HG02642 (cell line): ENCODE data around the gene DLGAP4.

ENCODE experiments used
- ATAC-seq: cut with Tn5 transposase; IDR thresholded peaks from one replicate; pipeline ENCODE4 v1.9.1; 2021; ENCODE audit warnings: mild to moderate bottlenecking; ENCODE audit not compliant: unreplicated experiment, poor library complexity

DLGAP4 gene

DNA sequence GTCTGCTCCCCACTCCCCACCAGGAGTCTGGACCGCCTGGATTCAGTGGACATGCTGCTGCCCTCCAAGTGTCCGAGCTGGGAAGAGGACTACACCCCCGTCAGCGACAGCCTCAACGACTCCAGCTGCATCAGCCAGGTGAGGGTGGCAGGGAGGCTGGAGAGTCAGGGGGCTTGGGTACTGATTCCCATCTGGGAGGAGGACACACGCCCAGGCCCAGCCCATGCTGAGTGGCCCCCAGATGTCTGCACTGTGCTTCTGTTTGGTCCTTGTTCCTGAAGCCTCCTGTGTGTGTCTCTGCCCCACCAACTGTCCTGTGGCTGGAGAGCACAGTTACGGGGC, 133.6 kb downstream of the DLGAP4 start:
- no peak for ATAC-seq

GRCh38 chr20:36440370-36441026, 134.4 kb downstream of the DLGAP4 start:
- ATAC-seq: no peak

DNA sequence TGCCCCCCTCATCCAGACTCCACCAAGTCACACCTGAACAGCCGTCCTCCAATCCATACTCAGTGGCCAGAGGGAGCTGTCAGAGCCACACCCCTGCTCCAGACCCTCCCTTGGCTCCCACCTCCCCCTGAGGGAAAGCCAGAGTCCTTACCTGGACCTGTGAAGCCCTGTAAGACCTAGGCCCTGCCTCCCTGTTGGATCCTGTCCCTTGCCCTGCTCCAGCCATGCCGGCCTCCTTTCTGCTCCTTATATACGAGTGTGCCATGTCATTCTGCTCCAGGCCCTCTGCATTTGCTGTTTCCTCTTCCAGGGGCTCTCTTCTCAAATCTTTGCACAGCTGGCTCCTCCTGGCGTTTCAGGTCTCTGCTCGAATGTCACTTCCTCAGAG, 134.9 kb downstream of the DLGAP4 start:
- no peak for ATAC-seq

- ATAC-seq: no peak
Observed at GRCh38 chr20:36441416-36441815, 135.3 kb downstream of the DLGAP4 start.

- ATAC-seq: no peak
Observed at GRCh38 chr20:36445847-36446246, 139.7 kb downstream of the DLGAP4 start.

GRCh38 chr20:36446557-36446956, 140.4 kb downstream of the DLGAP4 start:
- no peak for ATAC-seq

GRCh38 chr20:36447101-36447500, 141.0 kb downstream of the DLGAP4 start:
- ATAC-seq: no peak

GRCh38 chr20:36449663-36450062, 143.5 kb downstream of the DLGAP4 start:
- no peak for ATAC-seq

DNA sequence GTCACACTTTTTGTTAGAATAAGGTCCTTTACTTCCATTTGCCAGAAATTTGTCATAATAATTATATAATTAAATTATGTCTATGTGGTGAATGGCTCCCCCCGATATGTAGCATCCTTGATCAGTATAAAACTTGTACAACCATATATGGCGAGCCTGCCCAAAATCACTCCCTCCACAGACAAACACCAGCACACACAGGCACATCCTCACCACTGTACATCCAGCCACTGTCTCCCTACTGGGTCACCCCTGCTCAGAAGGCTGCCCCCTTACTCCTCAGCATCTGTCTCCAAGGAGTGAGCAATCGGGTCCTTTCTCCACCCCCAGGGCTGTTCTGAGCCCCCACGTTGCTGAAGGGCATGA, 148.2 kb downstream of the DLGAP4 start:
- no peak for ATAC-seq

DNA sequence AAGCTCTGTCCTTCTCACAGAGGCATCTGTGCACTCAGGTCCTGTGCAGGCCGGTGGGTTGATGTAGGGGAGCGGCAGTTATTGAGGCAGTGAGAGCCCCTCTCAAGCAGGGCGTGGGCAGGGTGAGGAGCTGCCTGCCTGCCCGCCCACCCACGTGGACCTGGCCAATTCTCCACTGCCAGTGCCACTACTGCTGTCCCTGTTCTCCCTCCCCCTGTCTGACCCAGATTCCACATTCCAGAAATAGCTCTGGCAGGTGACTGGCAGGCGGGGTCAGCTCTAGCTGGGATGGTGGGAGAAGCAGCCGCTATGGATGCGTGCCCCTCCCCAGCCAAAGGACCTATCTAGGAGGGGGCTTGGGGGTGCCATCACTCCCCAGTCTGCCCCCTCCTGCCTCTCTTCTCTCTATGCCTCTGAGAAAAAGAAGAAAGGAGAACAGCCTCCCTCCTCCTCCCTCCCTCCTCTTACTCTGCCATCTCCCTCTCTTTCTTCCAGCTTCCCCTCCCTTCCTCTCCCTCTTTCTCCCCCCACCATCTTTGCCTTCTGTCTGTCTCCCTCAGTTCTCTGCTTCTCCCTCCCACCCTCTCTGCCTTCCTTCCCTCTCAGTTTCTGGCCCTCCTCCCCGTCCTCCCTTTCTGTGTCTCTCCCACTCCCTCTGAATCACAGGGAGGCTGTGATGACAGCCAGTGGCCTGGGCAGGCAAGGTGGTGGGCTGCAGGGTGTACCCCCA, 148.7 kb downstream of the DLGAP4 start:
- no peak for ATAC-seq

GRCh38 chr20:36455972-36456625, 150.0 kb downstream of the DLGAP4 start:
- ATAC-seq: no peak

- ATAC-seq: peak; percentile 77
Observed at GRCh38 chr20:36460648-36461599, 154.8 kb downstream of the DLGAP4 start.

- ATAC-seq: peak; percentile 12
Observed at GRCh38 chr20:36461600-36462439, 155.7 kb downstream of the DLGAP4 start.

DNA sequence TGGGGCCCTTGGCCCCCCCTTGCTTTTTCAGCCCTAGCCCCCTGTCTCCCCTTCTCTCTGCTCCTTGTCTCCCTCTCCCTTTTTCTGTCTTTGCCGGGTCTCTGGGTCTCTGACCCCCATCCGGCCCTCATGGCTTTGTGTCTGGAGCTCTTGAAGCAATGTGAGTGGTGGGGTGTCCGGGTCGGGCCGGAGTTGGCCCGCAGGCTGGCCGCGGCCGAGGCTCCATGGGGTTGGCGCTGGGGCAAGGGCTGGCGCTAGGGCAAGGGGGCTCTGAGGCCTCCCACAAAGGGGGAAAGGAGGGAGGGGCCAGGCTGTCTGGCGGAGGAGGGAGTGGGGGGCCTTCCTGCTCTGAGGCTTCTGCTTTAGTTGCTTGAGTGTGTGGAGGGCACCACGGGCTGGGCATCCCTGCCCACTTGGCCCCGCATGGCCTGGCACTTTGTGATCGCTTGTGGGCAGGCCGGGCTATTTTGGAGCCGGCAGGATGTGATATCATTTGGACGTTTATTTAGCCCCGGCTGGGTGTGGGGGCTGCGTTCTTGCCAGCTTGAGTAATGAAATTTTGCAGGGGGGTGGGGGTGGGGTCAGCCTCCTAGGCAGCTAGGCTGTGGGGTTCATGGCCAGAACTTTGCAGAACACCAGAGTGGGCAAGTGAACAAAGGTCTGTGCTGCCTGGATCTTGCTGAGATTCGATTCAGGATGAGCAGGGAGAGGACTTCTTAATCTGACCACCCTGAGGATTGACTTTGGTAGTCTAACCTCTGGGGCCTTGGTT, 156.5 kb downstream of the DLGAP4 start:
- ATAC-seq: no peak

DNA sequence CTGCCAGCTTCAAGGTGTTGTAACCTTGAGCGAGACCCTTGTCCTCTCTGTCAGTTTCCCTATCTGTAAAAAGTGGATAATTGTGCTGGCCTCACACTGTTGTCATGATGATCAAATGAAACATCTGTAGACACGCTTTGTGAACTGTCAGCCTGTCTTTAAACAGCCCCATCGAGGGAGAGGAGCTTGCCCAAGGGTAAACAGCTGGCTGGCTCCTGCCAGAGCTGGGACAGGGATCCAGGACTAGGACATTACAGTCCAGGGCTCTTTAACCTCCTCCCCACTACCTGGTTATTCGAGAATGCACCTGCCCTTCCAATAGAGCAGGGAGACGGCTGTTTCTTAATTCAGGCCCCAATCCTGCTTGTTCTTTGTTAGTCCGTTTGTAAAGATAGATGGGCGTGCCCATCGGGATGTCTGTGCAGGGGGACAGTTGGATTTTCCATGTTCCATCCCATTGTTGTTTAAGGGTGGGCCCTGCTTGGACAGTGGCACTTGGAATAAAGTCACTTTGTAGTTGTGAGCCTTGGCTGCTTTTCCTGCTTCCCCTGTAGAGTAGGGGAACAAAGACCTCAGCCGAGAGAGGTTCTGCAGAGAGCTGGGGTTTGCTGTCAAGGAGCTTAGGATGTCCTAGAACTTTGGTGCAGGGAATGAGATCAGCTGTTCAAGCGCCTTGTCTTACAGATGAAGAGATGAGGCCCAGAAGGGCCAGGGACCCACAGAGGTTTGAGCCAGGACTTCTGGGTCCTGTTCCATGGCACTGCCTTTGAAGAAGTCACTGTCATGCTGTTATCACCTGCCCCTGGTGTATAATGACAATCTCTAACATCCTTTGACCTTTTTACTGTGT, 157.3 kb downstream of the DLGAP4 start:
- ATAC-seq: no peak

DNA sequence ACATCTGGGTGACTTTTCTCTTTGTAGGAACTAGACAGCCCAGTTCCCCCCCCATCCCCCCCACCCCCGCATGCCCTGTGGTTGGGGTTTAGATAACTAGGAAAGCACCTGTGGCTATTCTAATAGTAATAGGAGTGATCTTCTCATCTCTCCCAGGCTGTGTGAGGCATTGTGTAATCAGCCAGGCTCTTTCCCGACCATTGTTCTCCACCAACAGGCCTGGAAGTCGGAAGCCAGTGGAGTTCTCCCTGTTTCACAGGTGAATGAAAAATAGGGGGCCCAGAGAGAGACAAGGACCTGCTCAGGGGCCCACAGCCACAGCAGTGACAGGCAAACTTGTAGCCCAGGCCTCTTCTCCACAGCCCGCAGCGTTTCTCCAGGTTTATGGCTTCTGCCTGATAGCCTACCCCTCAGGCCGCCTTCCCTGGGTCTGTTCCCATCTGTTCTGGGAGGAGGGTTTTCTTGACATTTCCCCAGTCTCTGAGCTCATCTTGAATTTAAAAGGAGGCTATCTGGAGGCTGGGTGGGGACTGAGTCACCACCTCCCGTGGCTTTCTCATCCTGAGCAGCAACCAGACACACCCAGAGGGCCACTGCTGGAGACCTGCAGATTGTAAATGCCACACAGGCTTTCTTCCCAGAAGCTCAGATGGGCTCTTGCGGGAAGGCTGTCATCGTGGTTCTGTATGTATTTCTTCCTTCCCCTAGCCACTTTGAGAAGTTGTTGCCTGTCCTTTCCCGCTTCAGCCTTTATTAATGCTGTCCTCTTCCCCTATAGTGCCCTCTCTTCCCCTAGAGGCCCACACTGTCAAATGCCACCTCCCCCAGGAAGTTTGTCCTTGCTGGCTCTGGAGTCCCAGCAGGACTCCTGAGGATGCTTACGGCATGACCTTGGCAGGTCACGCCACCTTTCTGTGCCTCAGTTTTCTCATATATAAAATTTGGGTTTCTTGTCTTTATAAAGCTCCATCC, 159.3 kb downstream of the DLGAP4 start:
- no peak for ATAC-seq

DNA sequence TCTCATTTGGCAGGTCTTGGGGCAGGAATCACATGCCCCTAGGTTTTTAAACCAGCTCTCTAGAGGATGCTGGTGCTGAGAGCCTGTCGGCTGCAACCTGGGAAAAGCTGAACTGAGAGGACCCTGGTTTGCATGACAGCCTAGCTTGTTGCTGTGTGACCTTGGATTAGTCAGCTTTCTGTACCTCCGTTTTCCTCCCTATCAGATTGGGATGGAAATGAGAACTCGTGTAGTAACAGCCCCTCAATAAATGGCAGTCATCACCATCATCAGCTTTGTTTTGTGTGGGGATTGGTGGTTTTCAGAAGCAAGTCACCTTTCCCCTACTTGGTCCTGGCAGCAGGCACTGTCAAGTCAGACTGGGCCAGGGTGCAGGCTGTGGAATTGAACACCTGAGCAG, 159.9 kb downstream of the DLGAP4 start:
- no peak for ATAC-seq
